ENCODE measurements around the gene RPS16.

DNA sequence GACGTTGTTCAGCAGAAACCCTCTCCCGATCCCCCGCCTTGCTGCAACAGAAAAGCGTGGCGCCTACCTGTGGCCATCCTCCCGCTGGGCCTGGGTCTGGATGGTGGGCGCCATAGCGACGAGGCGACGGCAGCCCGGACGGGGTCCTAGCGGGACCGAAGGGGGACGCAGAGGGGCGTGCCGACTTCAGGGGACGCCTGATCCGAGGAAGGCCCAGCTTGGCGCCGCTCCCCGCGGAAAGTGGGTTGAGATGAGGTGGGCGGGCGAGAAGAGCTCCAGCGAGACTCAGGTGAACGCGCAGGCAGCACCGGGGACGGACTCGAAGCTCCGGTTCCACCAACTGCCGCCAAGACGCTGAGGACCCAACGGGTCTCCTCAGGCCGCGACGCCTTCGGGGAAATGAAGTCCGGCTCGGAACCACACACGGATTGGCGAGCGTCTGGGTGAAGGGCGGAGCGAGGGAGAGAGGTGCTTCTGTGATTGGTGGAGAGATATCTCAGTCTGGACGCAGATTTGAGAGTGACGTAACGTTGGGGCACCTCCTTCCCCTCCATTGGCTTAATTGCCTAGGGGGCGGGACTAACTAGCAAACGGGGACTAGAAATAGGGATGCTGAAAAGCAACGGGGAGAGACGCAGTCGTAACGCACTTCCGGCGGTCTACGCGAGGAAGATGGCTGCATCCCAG is 44.9 kb downstream of the RPS16 start, which contains the start of the genes MED29 and PAF1:
- TF ChIP-seq, protein P1, sequence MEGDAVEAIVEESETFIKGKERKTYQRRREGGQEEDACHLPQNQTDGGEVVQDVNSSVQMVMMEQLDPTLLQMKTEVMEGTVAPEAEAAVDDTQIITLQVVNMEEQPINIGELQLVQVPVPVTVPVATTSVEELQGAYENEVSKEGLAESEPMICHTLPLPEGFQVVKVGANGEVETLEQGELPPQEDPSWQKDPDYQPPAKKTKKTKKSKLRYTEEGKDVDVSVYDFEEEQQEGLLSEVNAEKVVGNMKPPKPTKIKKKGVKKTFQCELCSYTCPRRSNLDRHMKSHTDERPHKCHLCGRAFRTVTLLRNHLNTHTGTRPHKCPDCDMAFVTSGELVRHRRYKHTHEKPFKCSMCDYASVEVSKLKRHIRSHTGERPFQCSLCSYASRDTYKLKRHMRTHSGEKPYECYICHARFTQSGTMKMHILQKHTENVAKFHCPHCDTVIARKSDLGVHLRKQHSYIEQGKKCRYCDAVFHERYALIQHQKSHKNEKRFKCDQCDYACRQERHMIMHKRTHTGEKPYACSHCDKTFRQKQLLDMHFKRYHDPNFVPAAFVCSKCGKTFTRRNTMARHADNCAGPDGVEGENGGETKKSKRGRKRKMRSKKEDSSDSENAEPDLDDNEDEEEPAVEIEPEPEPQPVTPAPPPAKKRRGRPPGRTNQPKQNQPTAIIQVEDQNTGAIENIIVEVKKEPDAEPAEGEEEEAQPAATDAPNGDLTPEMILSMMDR (IDR thresholded peaks at IDR 0.05), result no peak
- peak; percentile 96 for TF ChIP-seq POLR2A (IDR thresholded peaks at IDR 0.05)

All from right lobe of liver (tissue), 4 donors.